ENCODE data around the gene NEMP1.
"Not testable (repeated sequence)": the region's sequence is repeated elsewhere in the genome, so short reads cannot be mapped to it uniquely, and the experiment has no call there.

NEMP1 gene

DNA sequence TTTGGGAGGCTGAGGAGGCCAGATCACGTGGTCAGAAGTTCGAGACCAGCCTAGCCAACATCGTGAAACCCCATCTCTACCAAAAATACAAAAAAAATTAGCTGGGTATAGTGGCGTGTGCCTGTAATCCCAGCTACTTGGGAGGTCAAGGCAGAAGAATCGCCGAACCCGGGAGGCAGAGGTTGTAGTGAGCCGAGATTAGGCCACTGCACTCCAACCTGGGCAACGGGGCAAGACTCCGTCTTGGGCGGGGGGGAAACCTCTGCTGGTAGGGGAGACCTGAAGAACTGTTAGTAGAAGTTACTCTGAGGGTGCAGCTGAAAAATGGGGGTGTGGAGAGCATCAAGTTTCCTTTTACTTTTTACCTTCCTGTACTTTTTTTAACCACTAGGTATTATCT is 47.5 kb upstream of the NEMP1 start:
- no peaks in the 10 kb centered on the region for H3K9me3 ChIP-seq (ENCODE audit: control insufficient read depth, low read length)
- no peak for TF ChIP-seq CTCF (IDR thresholded peaks at IDR 0.05)
- no peaks in the 10 kb centered on the region for H3K4me1 ChIP-seq
- no peak overlapping the region for H3K4me2 ChIP-seq (ENCODE audit: low read length)
- H3K79me2 ChIP-seq, result peaks cover 5% of the 10 kb centered on the region
- no peak overlapping the region for H3K9ac ChIP-seq
- no peak overlapping the region for H3K4me3 ChIP-seq (ENCODE audit: low read depth, low read length)
- H3K36me3 ChIP-seq (ENCODE audit: control insufficient read depth, insufficient read depth, low read length), result no peaks in the 10 kb centered on the region
- no peak overlapping the region for H3K27ac ChIP-seq
- no peaks in the 10 kb centered on the region for H3K27me3 ChIP-seq (ENCODE audit: control insufficient read depth, insufficient read depth, low read length)
- no peak overlapping the region for H2AFZ ChIP-seq

DNA sequence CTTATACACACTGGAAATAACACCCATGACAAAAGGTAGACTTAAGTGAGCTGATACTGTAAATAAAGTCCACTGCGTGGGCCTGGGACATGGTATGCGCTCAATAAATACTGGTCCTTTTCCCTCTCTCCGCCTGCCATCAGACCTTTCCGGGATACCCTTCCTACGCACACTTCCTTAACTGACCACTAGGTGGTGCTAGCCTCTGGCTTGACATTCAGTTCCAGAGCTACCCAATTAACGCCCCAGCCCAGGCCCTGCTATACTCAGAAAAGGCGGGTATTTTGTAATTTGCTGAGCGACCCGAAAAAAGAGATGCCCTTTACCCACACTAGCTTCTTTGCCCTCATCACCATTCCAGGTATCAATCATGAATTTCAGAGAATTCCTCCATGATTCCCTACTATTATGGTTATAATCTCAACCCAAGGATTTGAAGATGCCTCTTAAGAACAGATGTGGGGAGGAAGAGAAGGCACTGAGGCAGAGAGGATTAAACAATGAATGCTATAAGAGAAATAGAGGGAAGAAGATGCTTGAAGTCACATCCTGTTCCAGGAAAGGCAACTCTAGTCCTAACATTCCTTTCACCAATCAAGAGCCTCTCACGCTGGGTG is 45.8 kb upstream of the NEMP1 start:
- Histone ChIP-seq H3K79me2 (peaks cover 5% of the 10 kb centered on the region), H3K4me2 (ENCODE audit: low read length) (no peak overlapping the region), H3K9ac (no peak overlapping the region), H3K4me1 (no peaks in the 10 kb centered on the region), H2AFZ (peak overlapping the region; percentile 23), H3K27ac (no peak overlapping the region), H3K36me3 (ENCODE audit: control insufficient read depth, insufficient read depth, low read length) (no peaks in the 10 kb centered on the region), H3K4me3 (ENCODE audit: low read depth, low read length) (no peak overlapping the region), H3K27me3 (ENCODE audit: control insufficient read depth, insufficient read depth, low read length) (no peaks in the 10 kb centered on the region), H3K9me3 (ENCODE audit: control insufficient read depth, low read length) (no peaks in the 10 kb centered on the region)
- peak; percentile 98 for TF ChIP-seq CTCF (IDR thresholded peaks at IDR 0.05)

- H3K27me3 ChIP-seq (ENCODE audit: control insufficient read depth, insufficient read depth, low read length), result no peaks in the 10 kb centered on the region
- H3K4me1 ChIP-seq, result no peaks in the 10 kb centered on the region
- H3K4me3 ChIP-seq (ENCODE audit: low read depth, low read length), result no peak overlapping the region
- H3K9me3 ChIP-seq (ENCODE audit: control insufficient read depth, low read length), result no peaks in the 10 kb centered on the region
- no peak overlapping the region for H3K9ac ChIP-seq
- no peak for TF ChIP-seq CTCF (IDR thresholded peaks at IDR 0.05)
- peaks cover 5% of the 10 kb centered on the region for H3K79me2 ChIP-seq
- H3K27ac ChIP-seq, result no peak overlapping the region
- H3K4me2 ChIP-seq (ENCODE audit: low read length), result no peak overlapping the region
- H2AFZ ChIP-seq, result peak overlapping the region; percentile 23
- no peaks in the 10 kb centered on the region for H3K36me3 ChIP-seq (ENCODE audit: control insufficient read depth, insufficient read depth, low read length)
These were observed 45.2 kb upstream of the NEMP1 start for GRCh38 chr12:57123813-57124212.

DNA sequence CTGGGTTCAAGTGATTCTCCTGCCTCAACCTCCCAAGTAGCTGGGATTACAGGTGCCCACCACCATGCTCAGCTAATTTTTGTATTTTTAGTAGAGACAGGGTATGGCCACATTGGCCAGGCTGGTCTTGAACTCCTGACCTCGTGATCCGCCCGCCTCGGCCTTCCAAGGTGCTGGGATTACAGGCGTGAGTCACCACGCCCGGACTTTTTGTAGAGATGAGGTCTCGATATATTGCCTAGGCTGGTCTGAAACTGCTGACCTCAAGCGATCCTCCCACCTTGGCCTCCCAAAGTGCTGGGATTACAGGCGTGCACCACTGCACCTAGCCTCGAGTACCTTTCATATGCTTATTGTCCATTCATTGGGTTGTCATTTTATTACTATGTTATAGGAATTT is 42.1 kb upstream of the NEMP1 start:
- not testable (repeated sequence) for H3K79me2 ChIP-seq; H3K9ac ChIP-seq; H3K36me3 ChIP-seq (ENCODE audit: control insufficient read depth, insufficient read depth, low read length); H2AFZ ChIP-seq; H3K4me1 ChIP-seq; H3K27me3 ChIP-seq (ENCODE audit: control insufficient read depth, insufficient read depth, low read length); H3K4me3 ChIP-seq (ENCODE audit: low read depth, low read length); H3K27ac ChIP-seq; H3K4me2 ChIP-seq (ENCODE audit: low read length); H3K9me3 ChIP-seq (ENCODE audit: control insufficient read depth, low read length)

DNA sequence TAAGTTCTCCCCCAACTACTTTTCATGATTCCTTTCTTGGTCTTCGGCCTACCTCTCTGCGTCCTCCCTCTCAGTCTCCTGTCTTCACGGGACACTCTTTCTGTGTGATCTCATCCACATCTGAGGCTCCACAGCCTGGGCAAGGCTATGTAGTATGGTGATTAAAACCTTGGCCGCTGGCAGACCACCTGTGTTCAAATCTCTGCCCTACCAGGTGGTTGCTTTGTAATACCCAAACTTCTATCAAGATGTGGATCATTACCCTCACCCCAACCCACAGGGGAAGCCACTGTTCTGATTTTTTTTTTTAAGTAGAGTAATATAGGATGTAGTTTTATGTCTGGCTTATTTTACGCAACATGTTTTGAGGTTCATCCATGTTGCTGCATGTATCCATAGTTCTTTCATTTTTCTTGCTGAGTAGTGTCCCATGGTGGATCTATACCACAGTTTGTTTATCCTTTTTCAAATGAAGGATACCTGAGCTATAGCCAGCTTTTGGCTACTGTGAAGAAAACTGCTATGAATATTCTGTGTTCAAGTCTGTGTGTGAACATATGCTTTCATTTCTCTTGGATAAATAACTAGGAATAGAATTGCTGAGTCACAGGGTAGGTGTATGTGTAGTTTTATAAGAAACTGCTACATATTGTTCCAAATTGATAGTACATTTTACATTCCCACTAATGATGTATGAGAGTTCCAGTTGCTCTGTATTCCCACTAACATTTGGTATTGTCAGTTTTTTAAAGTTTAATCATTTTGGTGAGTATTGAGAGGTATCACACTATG is 40.9 kb upstream of the NEMP1 start:
- no peak overlapping the region for H3K9ac ChIP-seq
- no peak overlapping the region for H3K4me2 ChIP-seq (ENCODE audit: low read length)
- no peak for TF ChIP-seq CTCF (IDR thresholded peaks at IDR 0.05)
- H3K27me3 ChIP-seq (ENCODE audit: control insufficient read depth, insufficient read depth, low read length), result no peaks in the 10 kb centered on the region
- H3K79me2 ChIP-seq, result peaks cover 4% of the 10 kb centered on the region
- H3K36me3 ChIP-seq (ENCODE audit: control insufficient read depth, insufficient read depth, low read length), result no peaks in the 10 kb centered on the region
- H3K9me3 ChIP-seq (ENCODE audit: control insufficient read depth, low read length), result no peaks in the 10 kb centered on the region
- H3K4me3 ChIP-seq (ENCODE audit: low read depth, low read length), result no peak overlapping the region
- H3K27ac ChIP-seq, result no peak overlapping the region
- no peak overlapping the region for H2AFZ ChIP-seq
- H3K4me1 ChIP-seq, result no peaks in the 10 kb centered on the region

All from parathyroid adenoma (tissue), 2 donors.